ENCODE measurements around the gene CELF2. TPM values are rescaled to one million over a fixed set of nuclear protein-coding genes. Genes with fewer than 3 reads are reported as not detected.
A peak's percentile ranks its signal among the peaks of the same experiment; 100 is the strongest.

CELF2 gene
- total RNA-seq, 4 donors from 2014 or later = 8.7 to 28.6 (median 22.9) TPM

- Histone ChIP-seq H3K27ac (peak overlapping the region; percentile 96), H3K9me3 (no peaks in the 10 kb centered on the region), H3K4me1 (peaks cover 31% of the 10 kb centered on the region), H3K36me3 (no peaks in the 10 kb centered on the region), H3K27me3 (peaks cover 20% of the 10 kb centered on the region), H3K4me3 (peak overlapping the region; percentile 91)
- WGBS = 16% methylated on average over 11 of the region's 11 CpGs
- TF ChIP-seq CTCF (IDR thresholded peaks at IDR 0.05) (no peak), POLR2A (IDR thresholded peaks at IDR 0.05) (peak in 1 of 2 donors; percentile 30)
- DNase-seq (ENCODE audit: low spot score in 2 of 2) = no peak
These were observed 1.4 kb downstream of the CELF2 start for GRCh38 chr10:11018855-11019631.

GRCh38 chr10:11019724-11020547 is 2.3 kb downstream of the CELF2 start:
- WGBS = 74% methylated on average over 11 of the region's 11 CpGs
- peaks cover 37% of the 10 kb centered on the region for H3K4me1 ChIP-seq
- TF ChIP-seq POLR2AphosphoS5 (IDR thresholded peaks at IDR 0.05) (no peak), POLR2A (IDR thresholded peaks at IDR 0.05) (no peak), EP300 (IDR thresholded peaks at IDR 0.05) (no peak), CTCF (IDR thresholded peaks at IDR 0.05) (no peak)
- peak overlapping the region; percentile 91 for H3K4me3 ChIP-seq
- H3K27me3 ChIP-seq = peaks cover 20% of the 10 kb centered on the region
- H3K36me3 ChIP-seq = no peaks in the 10 kb centered on the region
- no peaks in the 10 kb centered on the region for H3K9me3 ChIP-seq
- no peak for DNase-seq (ENCODE audit: low spot score in 2 of 2)
- H3K27ac ChIP-seq = peak overlapping the region; percentile 96

- Histone ChIP-seq H3K4me3 (peak overlapping the region; percentile 91), H3K27me3 (peaks cover 20% of the 10 kb centered on the region), H3K4me1 (peaks cover 36% of the 10 kb centered on the region), H3K9me3 (no peaks in the 10 kb centered on the region), H3K36me3 (no peaks in the 10 kb centered on the region), H3K27ac (peak overlapping the region; percentile 96)
- TF ChIP-seq POLR2AphosphoS5 (IDR thresholded peaks at IDR 0.05) (no peak), POLR2A (IDR thresholded peaks at IDR 0.05) (no peak), CTCF (IDR thresholded peaks at IDR 0.05) (no peak), EP300 (IDR thresholded peaks at IDR 0.05) (no peak)
- no peak for DNase-seq (ENCODE audit: low spot score in 2 of 2)
- 79% methylated on average over 6 of the region's 6 CpGs for WGBS
These were observed 2.9 kb downstream of the CELF2 start for GRCh38 chr10:11020548-11020942.

GRCh38 chr10:11022213-11022612 is 4.5 kb downstream of the CELF2 start:
- DNase-seq (ENCODE audit: low spot score in 2 of 2) = no peak
- no peaks in the 10 kb centered on the region for H3K9me3 ChIP-seq
- peaks cover 23% of the 10 kb centered on the region for H3K4me1 ChIP-seq
- peaks cover 20% of the 10 kb centered on the region for H3K27me3 ChIP-seq
- 69% methylated on average over 2 of the region's 2 CpGs for WGBS
- TF ChIP-seq CTCF (IDR thresholded peaks at IDR 0.05) (no peak), EP300 (IDR thresholded peaks at IDR 0.05) (no peak), POLR2AphosphoS5 (IDR thresholded peaks at IDR 0.05) (no peak), POLR2A (IDR thresholded peaks at IDR 0.05) (no peak)
- H3K4me3 ChIP-seq = no peak overlapping the region
- no peak overlapping the region for H3K27ac ChIP-seq
- H3K36me3 ChIP-seq = no peaks in the 10 kb centered on the region

All from suprapubic skin (tissue), 4 donors.